Epithelial cell of esophagus (primary cell): ENCODE measurements around the gene PIK3CB.
"Not testable (repeated sequence)": the region's sequence is repeated elsewhere in the genome, so short reads cannot be mapped to it uniquely, and the experiment has no call there.

Source experiments
- DNase-seq: peaks from one replicate; pipeline ENCODE4 v3.0.0; 2010; ENCODE audit warnings: low read depth
- H3K4me3 ChIP-seq: 2 replicates; pipeline ENCODE4 v1.5.1; 2011; ENCODE audit warnings: mild to moderate bottlenecking, low read length, control low read depth
- TF ChIP-seq, protein P1 (sequence below): IDR thresholded peaks from 2 replicates; pipeline ENCODE4 v1.5.1; 2011; ENCODE audit warnings: low read depth, mild to moderate bottlenecking, low read length, control low read depth, inconsistent platforms; ENCODE audit not compliant: insufficient read depth; ENCODE audit errors: missing control alignments

The PIK3CB gene

DNA sequence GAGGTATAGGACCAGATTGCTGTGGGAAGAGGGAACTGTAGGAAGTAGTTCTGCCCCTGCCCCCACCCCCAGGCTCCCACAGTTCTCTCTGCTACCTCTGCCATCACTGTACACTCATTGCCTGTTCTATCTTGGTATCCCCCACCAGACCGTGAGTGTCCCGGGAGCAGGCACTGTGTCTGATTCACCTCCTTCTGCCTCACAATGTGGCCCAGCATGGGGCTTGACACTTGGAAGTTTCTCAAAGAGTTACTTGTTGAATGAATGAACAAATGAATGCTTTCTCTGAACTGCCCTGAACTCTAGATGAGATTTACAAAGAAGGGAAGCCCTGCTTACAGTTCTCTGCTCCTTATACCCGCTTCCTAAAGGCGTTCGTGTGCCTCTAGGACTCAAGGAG is 27.1 kb upstream of the PIK3CB start:
- no peak overlapping the region for H3K4me3 ChIP-seq
- DNase-seq, result peak; percentile 75
- TF ChIP-seq, protein P1, sequence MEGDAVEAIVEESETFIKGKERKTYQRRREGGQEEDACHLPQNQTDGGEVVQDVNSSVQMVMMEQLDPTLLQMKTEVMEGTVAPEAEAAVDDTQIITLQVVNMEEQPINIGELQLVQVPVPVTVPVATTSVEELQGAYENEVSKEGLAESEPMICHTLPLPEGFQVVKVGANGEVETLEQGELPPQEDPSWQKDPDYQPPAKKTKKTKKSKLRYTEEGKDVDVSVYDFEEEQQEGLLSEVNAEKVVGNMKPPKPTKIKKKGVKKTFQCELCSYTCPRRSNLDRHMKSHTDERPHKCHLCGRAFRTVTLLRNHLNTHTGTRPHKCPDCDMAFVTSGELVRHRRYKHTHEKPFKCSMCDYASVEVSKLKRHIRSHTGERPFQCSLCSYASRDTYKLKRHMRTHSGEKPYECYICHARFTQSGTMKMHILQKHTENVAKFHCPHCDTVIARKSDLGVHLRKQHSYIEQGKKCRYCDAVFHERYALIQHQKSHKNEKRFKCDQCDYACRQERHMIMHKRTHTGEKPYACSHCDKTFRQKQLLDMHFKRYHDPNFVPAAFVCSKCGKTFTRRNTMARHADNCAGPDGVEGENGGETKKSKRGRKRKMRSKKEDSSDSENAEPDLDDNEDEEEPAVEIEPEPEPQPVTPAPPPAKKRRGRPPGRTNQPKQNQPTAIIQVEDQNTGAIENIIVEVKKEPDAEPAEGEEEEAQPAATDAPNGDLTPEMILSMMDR, result no peak

DNA sequence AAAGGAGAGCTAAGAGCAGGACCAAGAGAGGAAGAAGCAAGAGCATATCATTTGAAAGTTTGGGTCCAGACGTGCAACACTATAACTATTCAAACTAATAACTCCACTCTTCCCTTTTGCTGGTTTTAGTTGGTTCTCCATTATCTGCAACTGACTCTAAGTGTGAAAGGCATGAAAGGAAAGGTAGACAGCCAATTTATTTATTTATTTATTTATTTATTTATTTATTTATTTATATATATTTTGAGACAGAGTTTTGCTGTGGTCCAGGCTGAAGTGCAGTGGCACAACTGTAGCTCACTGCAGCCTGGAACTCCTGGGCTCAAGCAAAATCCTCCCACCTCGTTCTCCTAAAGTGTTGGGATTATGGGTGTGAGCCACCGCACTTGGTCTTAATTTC is 22.1 kb upstream of the PIK3CB start:
- H3K4me3 ChIP-seq, result no peak overlapping the region
- TF ChIP-seq, protein P1, result no peak
- DNase-seq, result no peak

DNA sequence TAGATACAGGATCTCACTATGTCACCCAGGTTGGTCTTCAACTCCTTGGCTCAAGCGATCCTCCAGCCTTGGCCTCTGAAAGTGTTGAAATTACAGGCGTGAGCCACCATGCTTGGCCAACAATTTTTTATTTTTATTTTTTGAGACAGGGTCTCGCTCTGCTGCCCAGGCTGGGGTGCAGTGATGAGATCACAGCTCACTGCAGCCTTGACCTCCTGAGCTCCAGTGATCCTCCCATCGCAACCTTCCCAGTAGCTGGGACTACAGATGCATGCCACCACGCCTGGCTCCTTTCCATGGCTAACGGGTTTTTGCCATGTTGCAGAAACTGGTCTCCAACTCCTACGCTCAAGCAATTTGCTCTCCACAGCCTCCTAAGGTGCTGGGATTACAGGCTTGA is 20.2 kb upstream of the PIK3CB start:
- H3K4me3 ChIP-seq, result no peak overlapping the region
- TF ChIP-seq, protein P1, result no peak
- no peak for DNase-seq

DNA sequence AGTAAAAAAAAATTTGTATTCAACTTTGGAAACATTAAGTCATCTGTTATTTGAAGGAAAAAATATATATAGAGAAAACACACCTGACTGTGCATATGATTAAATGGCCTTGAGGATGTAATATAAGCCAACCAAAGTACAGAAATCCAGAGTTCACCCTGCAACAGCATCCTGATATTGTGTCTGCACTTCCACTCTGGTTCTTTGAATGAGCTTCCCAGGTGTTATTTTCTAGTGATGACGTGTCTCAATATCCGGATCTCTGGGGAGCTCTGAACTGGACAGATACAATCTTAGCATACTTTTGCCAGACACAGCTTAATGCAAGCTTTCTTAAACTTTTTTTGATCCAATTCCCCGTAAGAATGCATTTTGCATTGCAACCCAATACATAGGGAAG is 19.5 kb upstream of the PIK3CB start:
- DNase-seq, result no peak
- TF ChIP-seq, protein P1, result no peak
- H3K4me3 ChIP-seq, result no peak overlapping the region

DNA sequence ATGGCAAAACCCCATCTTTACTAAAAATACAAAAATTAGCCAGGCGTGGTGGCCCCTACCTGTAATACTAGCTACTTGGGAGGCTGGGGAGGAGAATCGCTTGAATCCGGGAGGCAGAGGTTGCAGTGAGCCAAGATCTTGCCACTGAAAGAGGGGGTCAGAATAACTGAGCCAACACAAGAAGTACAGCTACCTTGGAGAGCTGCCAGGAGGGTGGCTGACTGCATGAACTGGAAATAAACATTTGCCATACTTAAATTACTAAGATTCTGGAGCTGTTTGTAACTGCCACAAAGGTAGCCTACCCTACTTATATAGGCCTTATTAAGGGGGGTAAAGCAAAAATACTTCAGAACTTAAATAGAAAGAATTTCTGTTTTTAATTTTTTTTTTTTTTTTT is 15.4 kb upstream of the PIK3CB start:
- TF ChIP-seq, protein P1, result no peak
- peak; percentile 27 for DNase-seq
- no peak overlapping the region for H3K4me3 ChIP-seq

DNA sequence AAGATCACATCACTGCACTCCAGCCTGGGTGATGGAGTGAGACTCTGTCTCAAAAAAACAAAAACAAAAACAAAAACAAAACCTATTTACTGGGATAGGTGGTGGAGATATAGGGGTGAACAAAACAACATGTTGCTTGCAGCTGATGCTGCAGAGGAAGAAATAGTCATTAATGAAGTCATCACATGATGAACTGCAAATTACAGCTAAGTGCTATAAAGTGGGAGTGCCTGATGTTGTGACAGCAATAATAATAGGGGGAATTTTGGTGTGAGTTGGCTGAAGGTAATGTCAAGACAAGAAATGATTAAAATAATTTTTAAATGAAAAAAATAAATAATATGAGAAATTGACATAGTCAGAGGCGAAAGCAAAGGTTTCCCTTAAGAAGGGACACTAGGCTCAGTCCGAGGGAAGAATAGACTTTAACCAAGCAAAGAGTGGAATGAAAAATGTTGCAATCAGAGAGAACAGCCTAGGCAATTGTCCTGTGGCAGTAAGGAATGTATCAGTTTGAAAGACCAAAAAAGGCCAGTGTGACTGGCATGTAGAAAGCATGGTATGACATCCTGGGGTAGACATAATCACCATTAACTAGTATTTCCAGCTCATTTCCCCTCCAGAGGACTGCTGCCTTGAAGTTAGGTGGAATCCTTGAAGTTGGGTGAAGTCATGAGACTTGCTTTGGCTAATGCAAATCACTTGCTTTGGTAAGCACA is 14.7 kb upstream of the PIK3CB start:
- no peak overlapping the region for H3K4me3 ChIP-seq
- TF ChIP-seq, protein P1, result no peak
- no peak for DNase-seq

DNA sequence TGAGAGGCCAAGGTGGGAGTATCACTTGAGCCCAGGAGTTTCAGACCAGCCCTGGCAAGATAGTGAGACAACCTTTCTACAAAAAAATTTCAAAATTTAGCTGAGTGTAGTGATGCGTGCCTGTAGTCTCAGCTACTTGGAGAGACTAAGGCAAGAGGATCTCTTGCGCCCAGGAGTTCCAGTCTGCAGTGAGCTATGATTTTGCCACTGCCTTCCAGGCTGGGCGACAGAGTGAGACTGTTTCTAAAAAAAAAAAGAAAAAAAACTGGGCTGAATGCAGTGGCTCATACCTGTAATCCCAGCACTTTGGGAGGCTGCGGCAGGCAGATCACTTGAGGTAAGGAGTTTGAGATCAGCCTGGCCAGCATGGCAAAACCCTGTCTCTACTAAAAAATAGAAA is 14.0 kb upstream of the PIK3CB start:
- TF ChIP-seq, protein P1, result no peak
- DNase-seq, result no peak
- no peak overlapping the region for H3K4me3 ChIP-seq

DNA sequence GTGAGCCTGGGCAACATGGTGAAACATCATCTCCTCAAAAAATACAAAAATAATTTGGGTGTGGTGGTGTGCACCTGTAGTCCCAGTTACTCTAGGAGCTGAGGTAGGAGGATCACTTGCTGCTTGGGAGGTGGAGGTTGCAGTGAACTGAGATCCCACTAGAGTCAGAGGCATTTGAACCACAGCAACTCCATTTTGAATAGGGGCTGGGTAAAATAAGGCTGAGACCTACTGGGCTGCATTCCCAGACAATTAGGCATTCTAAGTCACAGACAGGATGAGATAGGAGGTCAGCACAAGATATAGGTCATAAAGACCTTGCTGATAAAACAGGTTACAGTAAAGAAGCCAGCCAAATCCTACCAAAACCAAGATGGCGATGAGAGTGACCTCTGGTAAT is 12.1 kb upstream of the PIK3CB start:
- H3K4me3 ChIP-seq, DNase-seq: not testable (repeated sequence)
